Transverse colon (tissue), 4 donors: ENCODE results near the gene SLC7A6OS.

Source experiments
- EP300 ChIP-seq: sonication (generic); formaldehyde crosslinking; IDR thresholded peaks from one replicate; pipeline ENCODE4 v1.6.1; 2017; ENCODE audit warnings: antibody characterized with exemption, low read depth
- POLR2A ChIP-seq: fragments of 450-650 bp; IDR thresholded peaks from one replicate; pipeline ENCODE4 v1.6.1; 2016; ENCODE audit warnings: antibody characterized with exemption, mild to moderate bottlenecking, moderate library complexity
- POLR2AphosphoS5 ChIP-seq, 3 donors: sonication (generic); formaldehyde crosslinking; IDR thresholded peaks; one replicate each; pipeline ENCODE4 v1.6.1; 2016; ENCODE audit warnings: antibody characterized with exemption in 3 of 3
- TF ChIP-seq, protein P1 (sequence below), 5 experiments: fragments of 200-600 bp in 3 of 5; fragments of 450-650 bp in 2 of 5; sonication (generic) in 3 of 5; IDR thresholded peaks; 1 replicate in 2 of 5; 2 replicates in 3 of 5; pipeline ENCODE4 v1.5.1; 2016 to 2017; ENCODE audit warnings: antibody characterized with exemption in 5 of 5, inconsistent platforms in 3 of 5, mild to moderate bottlenecking in 2 of 5, moderate library complexity in 1 of 5

DNA sequence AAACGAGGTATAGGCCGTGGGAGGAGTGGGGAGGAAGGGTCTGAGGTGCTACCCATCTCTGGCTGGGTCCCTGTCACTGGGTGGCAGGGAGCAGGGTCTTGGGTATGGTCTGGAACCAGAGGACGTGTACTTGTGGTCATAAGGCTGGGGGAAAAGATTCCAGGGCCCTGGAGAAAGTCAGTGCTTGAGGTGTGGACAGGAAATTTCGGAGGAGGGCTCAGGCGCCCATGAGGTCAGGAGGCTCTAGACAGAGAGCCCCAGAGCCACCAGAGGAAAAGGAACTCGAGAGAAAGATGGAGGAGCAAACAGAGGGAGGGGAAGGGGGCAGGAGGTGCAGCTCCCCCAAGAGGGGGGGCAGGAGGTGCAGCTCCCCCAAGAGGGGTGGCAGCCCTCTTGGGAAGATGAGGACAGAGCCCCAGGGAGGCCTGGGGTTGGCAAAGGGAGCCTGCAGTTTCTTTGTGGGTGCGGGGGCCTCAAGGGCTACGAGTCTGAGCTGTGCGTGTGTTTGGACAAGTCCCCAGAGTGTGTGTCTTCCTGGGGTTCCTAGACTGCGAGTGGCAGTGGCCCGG lies 47.1 kb downstream of the SLC7A6OS start:
- no peak for TF ChIP-seq POLR2A
- TF ChIP-seq, protein P1, sequence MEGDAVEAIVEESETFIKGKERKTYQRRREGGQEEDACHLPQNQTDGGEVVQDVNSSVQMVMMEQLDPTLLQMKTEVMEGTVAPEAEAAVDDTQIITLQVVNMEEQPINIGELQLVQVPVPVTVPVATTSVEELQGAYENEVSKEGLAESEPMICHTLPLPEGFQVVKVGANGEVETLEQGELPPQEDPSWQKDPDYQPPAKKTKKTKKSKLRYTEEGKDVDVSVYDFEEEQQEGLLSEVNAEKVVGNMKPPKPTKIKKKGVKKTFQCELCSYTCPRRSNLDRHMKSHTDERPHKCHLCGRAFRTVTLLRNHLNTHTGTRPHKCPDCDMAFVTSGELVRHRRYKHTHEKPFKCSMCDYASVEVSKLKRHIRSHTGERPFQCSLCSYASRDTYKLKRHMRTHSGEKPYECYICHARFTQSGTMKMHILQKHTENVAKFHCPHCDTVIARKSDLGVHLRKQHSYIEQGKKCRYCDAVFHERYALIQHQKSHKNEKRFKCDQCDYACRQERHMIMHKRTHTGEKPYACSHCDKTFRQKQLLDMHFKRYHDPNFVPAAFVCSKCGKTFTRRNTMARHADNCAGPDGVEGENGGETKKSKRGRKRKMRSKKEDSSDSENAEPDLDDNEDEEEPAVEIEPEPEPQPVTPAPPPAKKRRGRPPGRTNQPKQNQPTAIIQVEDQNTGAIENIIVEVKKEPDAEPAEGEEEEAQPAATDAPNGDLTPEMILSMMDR (IDR thresholded peaks at IDR 0.05), result no peak
- TF ChIP-seq POLR2AphosphoS5 (IDR thresholded peaks at IDR 0.05), result no peak
- no peak for TF ChIP-seq EP300
